Fibroblast of skin of right biceps (primary cell): ENCODE data around the gene CEP57.
"Not testable (repeated sequence)": the region's sequence is repeated elsewhere in the genome, so short reads cannot be mapped to it uniquely, and the experiment has no call there.

Source experiments
- DNase-seq: peaks from one replicate; pipeline ENCODE4 v3.0.0-alpha.2; 2013

CEP57 gene

GRCh38 chr11:95863486-95864140 lies 73.3 kb downstream of the CEP57 start:
- peak; percentile 86 for DNase-seq

GRCh38 chr11:95867105-95867504 lies 76.8 kb downstream of the CEP57 start:
- DNase-seq: no peak

- not testable (repeated sequence) for DNase-seq
These were observed 80.6 kb downstream of the CEP57 start for GRCh38 chr11:95870877-95871276.

GRCh38 chr11:95877291-95877690 lies 87.0 kb downstream of the CEP57 start:
- peak; percentile 99 for DNase-seq
